ENCODE data around the gene AIFM2. TPM values are rescaled to one million over a fixed set of nuclear protein-coding genes. Genes with fewer than 3 reads are reported as not detected.

Gene AIFM2
- total and polyA plus RNA-seq, 10 donors, result 4.3 to 9.4 (median 7.4) TPM

- intact Hi-C loops (cut with DNase I; ENCODE audit: low total_unique reads), result no loop called here
- peak within 1 kb of the TSS; percentile 83 to 95 (median 94) for H3K27ac ChIP-seq
- no peaks in the 10 kb centered on the region for H3K27me3 ChIP-seq (replicated peaks in 1 of 7)
- TF ChIP-seq, protein P1, sequence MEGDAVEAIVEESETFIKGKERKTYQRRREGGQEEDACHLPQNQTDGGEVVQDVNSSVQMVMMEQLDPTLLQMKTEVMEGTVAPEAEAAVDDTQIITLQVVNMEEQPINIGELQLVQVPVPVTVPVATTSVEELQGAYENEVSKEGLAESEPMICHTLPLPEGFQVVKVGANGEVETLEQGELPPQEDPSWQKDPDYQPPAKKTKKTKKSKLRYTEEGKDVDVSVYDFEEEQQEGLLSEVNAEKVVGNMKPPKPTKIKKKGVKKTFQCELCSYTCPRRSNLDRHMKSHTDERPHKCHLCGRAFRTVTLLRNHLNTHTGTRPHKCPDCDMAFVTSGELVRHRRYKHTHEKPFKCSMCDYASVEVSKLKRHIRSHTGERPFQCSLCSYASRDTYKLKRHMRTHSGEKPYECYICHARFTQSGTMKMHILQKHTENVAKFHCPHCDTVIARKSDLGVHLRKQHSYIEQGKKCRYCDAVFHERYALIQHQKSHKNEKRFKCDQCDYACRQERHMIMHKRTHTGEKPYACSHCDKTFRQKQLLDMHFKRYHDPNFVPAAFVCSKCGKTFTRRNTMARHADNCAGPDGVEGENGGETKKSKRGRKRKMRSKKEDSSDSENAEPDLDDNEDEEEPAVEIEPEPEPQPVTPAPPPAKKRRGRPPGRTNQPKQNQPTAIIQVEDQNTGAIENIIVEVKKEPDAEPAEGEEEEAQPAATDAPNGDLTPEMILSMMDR (IDR thresholded peaks at IDR 0.05 in 8 of 11, conservative IDR thresholded peaks at IDR 0.05 in 3 of 11), result peak; percentile 75 to 94 (median 89)
- peak in 2 of 3 donors; percentile 50 to 59 for TF ChIP-seq POLR2A (IDR thresholded peaks at IDR 0.05)
- peak; percentile 91 to 96 (median 96) for TF ChIP-seq POLR2AphosphoS5 (IDR thresholded peaks at IDR 0.05)
- peak within 1 kb of the TSS; percentile 57 to 96 (median 87) for H3K4me3 ChIP-seq
- H3K4me1 ChIP-seq, result peaks cover 12 to 45% (median 28%) of the 10 kb centered on the region in 6 donors
- WGBS, 5 donors, result 1 to 3% (median 2%) methylated on average over 30 to 39 of the region's 39 CpGs
- H3K9me3 ChIP-seq, result no peaks in the 10 kb centered on the region
- DNase-seq, result peak; percentile 97
- H3K36me3 ChIP-seq, result peaks cover 0 to 54% (median 10%) of the 10 kb centered on the region in 6 donors
These were observed 14.0 kb upstream of the AIFM2 start, which contains the start of gene TYSND1 for GRCh38 chr10:70146489-70147258. Gene TYSND1, minus strand, starts transcription at chr10:70146700. Its CDS starts 114 bp downstream, at chr10:70146586.

DNA sequence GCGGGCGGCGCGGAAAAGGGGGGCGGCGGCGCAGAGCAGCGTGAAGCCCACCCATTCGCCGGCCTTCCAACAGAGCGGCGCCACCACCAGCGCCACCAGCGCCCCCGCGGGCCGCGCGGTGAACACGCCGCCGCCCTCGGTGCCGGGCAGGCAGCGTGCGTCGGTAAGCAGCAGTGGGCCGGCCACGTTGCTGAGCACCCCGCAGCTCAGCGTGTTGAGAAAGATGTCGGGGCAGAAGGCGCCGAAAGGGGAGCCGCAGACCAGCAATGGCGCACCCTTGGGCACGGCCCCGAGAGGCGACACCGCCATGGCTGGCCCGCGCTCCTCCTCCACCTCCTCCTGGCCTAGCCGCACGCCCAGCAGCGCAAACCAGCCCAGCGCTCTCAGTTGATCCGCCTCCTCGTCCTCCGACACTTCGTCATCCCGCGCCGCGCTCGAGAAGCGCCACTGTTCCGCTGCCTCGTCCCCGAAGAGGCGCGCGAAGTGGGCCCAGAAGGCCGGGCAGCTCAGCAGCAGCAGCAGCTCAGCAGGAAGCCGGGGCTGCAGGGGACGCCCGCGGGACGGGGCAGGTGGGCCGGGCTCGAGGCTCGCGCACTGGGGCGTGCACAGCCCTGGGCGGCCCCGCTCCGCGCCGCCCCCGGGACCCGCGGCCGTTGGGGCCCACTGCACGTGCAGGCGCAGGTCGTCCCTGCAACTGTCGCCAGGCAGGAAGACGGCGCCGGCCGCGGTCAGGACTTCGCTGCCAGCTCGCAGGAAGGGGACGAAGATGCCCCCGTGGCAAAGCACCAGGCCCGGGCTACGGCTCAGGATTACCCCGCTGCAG is 13.3 kb upstream of the AIFM2 start:
- Histone ChIP-seq H3K36me3 (peaks cover 0 to 52% (median 4%) of the 10 kb centered on the region in 6 donors), H3K4me3 (peak overlapping the region; percentile 57 to 96 (median 87)), H3K27me3 (replicated peaks in 1 of 7) (no peaks in the 10 kb centered on the region), H3K4me1 (peaks cover 12 to 45% (median 28%) of the 10 kb centered on the region in 6 donors), H3K27ac (peak overlapping the region; percentile 83 to 95 (median 94)), H3K9me3 (no peaks in the 10 kb centered on the region)
- peak; percentile 95 for DNase-seq
- intact Hi-C loops (cut with DNase I; ENCODE audit: low total_unique reads), result no loop called here
- TF ChIP-seq POLR2A (IDR thresholded peaks at IDR 0.05), result no peak
- TF ChIP-seq, protein P1 (IDR thresholded peaks at IDR 0.05 in 8 of 11, conservative IDR thresholded peaks at IDR 0.05 in 3 of 11), result peak; percentile 24 to 78 (median 66)
- TF ChIP-seq POLR2AphosphoS5 (IDR thresholded peaks at IDR 0.05), result peak in 2 of 3 donors; percentile 65 to 82
- WGBS, 5 donors, result 0 to 2% (median 0%) methylated on average over 41 to 98 of the region's 98 CpGs

- intact Hi-C loops (cut with DNase I; ENCODE audit: low total_unique reads), result no loop called here
- no peak for DNase-seq
- Histone ChIP-seq H3K27me3 (replicated peaks in 1 of 7) (no peaks in the 10 kb centered on the region), H3K36me3 (peaks cover 0 to 45% (median 0%) of the 10 kb centered on the region in 6 donors), H3K9me3 (no peaks in the 10 kb centered on the region), H3K27ac (peak overlapping the region; percentile 83 to 95 (median 94)), H3K4me3 (peak overlapping the region; percentile 57 to 96 (median 87)), H3K4me1 (peaks cover 12 to 45% (median 28%) of the 10 kb centered on the region in 6 donors)
- WGBS, 5 donors, result 9 to 42% (median 11%) methylated on average over 5 to 28 of the region's 28 CpGs
- TF ChIP-seq POLR2AphosphoS5 (IDR thresholded peaks at IDR 0.05), result no peak
- TF ChIP-seq, protein P1 (IDR thresholded peaks at IDR 0.05 in 8 of 11, conservative IDR thresholded peaks at IDR 0.05 in 3 of 11), result no peak
- TF ChIP-seq POLR2A (IDR thresholded peaks at IDR 0.05), result no peak
These were observed 12.6 kb upstream of the AIFM2 start for GRCh38 chr10:70145166-70145665.
